Gastrocnemius medialis (tissue), 4 donors: ENCODE results near the gene GPC6.

Experiments used
- POLR2A ChIP-seq, 2 donors: fragments of 450-650 bp; IDR thresholded peaks; one replicate each; pipeline ENCODE4 v1.6.1; 2017; ENCODE audit warnings: antibody characterized with exemption in 2 of 2, mild to moderate bottlenecking in 2 of 2, moderate library complexity in 2 of 2
- TF ChIP-seq, protein P1 (sequence below), 5 experiments: fragments of 450-650 bp in 3 of 5; fragments of 200-600 bp in 2 of 5; sonication (generic) in 2 of 5; IDR thresholded peaks in 4 of 5; conservative IDR thresholded peaks in 1 of 5; 1 replicate in 4 of 5; 2 replicates in 1 of 5; pipeline ENCODE4 v1.5.1; 2016 to 2019; ENCODE audit warnings: antibody characterized with exemption in 5 of 5, mild to moderate bottlenecking in 3 of 5, moderate library complexity in 3 of 5

DNA sequence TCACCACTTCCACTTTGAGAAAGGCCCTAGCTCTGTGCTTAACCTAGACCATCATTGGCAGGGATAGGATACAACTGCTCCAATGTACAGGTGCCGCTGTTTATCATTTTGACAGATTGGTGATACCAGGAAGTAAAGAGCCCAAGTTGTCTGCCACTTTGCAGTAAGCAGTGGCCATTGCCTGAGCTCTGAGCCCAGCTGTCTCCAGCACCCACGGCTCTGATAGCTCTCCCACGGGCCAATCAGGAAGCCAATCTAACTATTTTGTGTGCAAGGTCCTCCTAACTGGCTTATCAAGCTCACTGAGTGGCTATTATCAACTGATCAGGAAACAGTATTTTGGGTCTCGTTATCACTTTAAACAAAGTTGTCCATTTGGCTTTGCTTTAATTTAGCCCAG lies 1071.7 kb downstream of the GPC6 start:
- TF ChIP-seq POLR2A (IDR thresholded peaks at IDR 0.05): no peak
- TF ChIP-seq, protein P1, sequence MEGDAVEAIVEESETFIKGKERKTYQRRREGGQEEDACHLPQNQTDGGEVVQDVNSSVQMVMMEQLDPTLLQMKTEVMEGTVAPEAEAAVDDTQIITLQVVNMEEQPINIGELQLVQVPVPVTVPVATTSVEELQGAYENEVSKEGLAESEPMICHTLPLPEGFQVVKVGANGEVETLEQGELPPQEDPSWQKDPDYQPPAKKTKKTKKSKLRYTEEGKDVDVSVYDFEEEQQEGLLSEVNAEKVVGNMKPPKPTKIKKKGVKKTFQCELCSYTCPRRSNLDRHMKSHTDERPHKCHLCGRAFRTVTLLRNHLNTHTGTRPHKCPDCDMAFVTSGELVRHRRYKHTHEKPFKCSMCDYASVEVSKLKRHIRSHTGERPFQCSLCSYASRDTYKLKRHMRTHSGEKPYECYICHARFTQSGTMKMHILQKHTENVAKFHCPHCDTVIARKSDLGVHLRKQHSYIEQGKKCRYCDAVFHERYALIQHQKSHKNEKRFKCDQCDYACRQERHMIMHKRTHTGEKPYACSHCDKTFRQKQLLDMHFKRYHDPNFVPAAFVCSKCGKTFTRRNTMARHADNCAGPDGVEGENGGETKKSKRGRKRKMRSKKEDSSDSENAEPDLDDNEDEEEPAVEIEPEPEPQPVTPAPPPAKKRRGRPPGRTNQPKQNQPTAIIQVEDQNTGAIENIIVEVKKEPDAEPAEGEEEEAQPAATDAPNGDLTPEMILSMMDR (IDR thresholded peaks at IDR 0.05 in 4 of 5, conservative IDR thresholded peaks at IDR 0.05 in 1 of 5): no peak
